ENCODE measurements around the gene RANBP3. TPM values are rescaled to one million over a fixed set of nuclear protein-coding genes. Genes with fewer than 3 reads are reported as not detected.

Gene RANBP3
- total RNA-seq, 3 donors from 2014 or later = 54.4 to 66.2 (median 64.9) TPM

DNA sequence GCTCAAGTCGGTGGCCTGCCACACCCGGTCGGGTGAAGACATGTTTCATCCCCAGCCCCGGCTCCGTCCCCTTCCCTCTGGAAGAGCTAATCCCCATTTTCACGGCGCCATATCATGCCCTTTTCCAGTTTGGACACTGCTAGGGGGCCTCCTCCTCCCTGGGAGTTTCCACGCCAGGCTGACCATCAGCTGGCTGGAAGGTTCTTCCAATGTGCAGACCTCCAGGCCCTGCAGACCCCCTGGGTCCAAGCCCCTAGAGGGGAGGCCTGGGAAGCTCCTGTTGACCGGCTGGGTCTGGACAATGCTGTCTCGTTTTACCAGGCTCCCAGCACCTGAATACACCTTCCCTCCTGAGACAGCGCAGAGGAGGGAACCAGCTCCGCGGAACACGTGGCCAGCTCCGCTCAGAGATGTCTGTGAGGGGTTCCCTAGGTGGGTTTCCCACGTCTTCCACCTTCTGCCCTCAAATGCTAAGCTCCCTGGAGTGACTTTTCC is 44.7 kb upstream of the RANBP3 start:
- intact Hi-C loops (cut with DNase I; ENCODE audit: low total_unique reads) = loop anchor here (5.0 kb wide), 1 partner anchor 35 kb away; no protein-coding TSS in a partner anchor
- H3K27ac ChIP-seq = no peak overlapping the region
- DNase-seq (ENCODE audit: low spot score in 2 of 2) = no peak
- TF ChIP-seq POLR2AphosphoS5 (IDR thresholded peaks at IDR 0.05) (no peak), POLR2A (IDR thresholded peaks at IDR 0.05) (no peak)
- TF ChIP-seq, protein P1, sequence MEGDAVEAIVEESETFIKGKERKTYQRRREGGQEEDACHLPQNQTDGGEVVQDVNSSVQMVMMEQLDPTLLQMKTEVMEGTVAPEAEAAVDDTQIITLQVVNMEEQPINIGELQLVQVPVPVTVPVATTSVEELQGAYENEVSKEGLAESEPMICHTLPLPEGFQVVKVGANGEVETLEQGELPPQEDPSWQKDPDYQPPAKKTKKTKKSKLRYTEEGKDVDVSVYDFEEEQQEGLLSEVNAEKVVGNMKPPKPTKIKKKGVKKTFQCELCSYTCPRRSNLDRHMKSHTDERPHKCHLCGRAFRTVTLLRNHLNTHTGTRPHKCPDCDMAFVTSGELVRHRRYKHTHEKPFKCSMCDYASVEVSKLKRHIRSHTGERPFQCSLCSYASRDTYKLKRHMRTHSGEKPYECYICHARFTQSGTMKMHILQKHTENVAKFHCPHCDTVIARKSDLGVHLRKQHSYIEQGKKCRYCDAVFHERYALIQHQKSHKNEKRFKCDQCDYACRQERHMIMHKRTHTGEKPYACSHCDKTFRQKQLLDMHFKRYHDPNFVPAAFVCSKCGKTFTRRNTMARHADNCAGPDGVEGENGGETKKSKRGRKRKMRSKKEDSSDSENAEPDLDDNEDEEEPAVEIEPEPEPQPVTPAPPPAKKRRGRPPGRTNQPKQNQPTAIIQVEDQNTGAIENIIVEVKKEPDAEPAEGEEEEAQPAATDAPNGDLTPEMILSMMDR (IDR thresholded peaks at IDR 0.05) = no peak
- no peak overlapping the region for H3K4me3 ChIP-seq
- H3K36me3 ChIP-seq = no peaks in the 10 kb centered on the region
- H3K9me3 ChIP-seq = no peaks in the 10 kb centered on the region
- no peaks in the 10 kb centered on the region for H3K27me3 ChIP-seq
- H3K4me1 ChIP-seq = no peaks in the 10 kb centered on the region

DNA sequence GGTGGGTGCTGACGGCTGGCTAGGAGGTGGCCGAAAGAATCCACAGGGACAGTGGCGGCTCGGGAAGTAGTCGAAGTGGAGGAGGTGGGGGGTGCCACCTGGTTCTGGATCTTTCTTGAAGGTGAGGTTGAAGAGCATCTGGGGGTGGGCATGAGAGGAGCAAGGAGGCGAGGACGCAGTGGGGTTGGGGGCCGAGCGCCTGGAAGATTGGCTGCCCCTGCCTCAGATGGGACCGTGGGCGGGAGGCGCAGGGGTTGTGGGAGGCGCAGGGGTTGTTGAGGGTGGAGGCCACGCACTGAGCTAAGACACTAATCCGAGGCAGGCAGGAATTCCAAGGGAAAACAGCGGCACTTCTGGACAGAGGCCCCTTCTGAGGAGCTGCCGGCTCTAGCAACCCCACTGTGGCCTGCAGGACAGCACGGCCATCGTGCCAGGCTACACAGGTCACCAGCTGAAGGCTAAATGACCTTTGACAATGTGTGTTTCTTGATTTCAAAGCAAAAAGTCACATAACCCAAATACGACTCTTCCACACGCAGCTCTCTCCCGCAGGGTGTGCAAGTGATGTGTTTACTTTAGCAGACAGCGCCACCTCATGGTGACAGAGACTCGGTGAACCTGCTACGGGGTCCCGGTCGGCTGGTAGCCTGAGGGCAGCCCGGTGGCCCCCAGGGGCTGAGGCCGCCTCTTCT is 44.1 kb upstream of the RANBP3 start:
- TF ChIP-seq POLR2AphosphoS5 (IDR thresholded peaks at IDR 0.05) (no peak), POLR2A (IDR thresholded peaks at IDR 0.05) (no peak)
- TF ChIP-seq, protein P1 (IDR thresholded peaks at IDR 0.05) = peak; percentile 57 to 90 (median 73)
- H3K27ac ChIP-seq = no peak overlapping the region
- H3K9me3 ChIP-seq = no peaks in the 10 kb centered on the region
- no peaks in the 10 kb centered on the region for H3K36me3 ChIP-seq
- no peak overlapping the region for H3K4me3 ChIP-seq
- DNase-seq (ENCODE audit: low spot score in 2 of 2) = peak; percentile 48 to 68
- no peaks in the 10 kb centered on the region for H3K4me1 ChIP-seq
- intact Hi-C loops (cut with DNase I; ENCODE audit: low total_unique reads) = loop anchor here (5.0 kb wide), 1 partner anchor 35 kb away; no protein-coding TSS in a partner anchor
- no peaks in the 10 kb centered on the region for H3K27me3 ChIP-seq

DNA sequence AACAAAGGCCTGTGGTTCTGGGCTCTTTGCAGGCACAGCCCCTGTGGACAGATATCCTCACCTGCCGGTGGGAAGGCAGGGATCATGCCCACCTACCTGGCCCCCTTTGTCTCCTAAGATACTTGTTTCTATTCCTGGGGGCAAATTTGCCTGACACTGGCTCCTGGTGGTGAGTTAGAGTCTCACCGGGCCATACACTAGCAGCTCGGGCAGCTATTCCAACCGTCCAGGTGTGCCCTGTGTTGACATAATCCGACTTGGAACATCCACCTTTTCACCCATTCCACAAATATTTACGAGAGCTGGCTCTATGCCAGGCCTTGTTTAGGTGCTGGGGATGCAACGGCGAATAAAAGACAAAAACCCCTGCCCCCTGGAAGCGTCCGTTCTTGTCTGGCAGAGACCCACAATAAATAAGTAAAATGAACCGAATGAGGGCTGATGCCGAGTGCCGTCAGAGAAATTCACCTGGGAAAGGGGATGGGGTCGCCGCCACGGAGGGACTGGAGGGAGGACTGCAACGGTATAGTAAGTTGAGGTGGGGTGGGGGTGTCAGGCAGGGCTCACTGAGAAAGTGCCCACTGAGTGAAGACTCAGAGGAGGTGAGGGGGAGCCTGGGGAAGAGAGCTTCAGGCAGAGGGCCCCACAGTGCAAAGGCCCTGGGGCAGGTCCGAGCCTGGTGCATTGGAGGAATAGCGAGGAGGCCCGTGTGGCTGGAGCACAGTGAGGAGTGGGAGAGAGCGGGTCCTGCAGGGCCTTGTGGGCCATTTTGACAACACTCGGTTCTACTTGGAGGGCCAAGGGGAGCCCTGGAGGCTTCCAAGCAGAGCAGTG is 43.2 kb upstream of the RANBP3 start:
- Histone ChIP-seq H3K27ac (no peak overlapping the region), H3K4me3 (no peak overlapping the region), H3K9me3 (no peaks in the 10 kb centered on the region), H3K4me1 (no peaks in the 10 kb centered on the region), H3K27me3 (no peaks in the 10 kb centered on the region), H3K36me3 (no peaks in the 10 kb centered on the region)
- TF ChIP-seq, protein P1 (IDR thresholded peaks at IDR 0.05) = peak in 1 of 3 donors; percentile 37
- no peak for TF ChIP-seq POLR2A (IDR thresholded peaks at IDR 0.05)
- DNase-seq (ENCODE audit: low spot score in 2 of 2) = no peak
- intact Hi-C loops (cut with DNase I; ENCODE audit: low total_unique reads) = loop anchor here (5.0 kb wide), 1 partner anchor 34 kb away; no protein-coding TSS in a partner anchor

DNA sequence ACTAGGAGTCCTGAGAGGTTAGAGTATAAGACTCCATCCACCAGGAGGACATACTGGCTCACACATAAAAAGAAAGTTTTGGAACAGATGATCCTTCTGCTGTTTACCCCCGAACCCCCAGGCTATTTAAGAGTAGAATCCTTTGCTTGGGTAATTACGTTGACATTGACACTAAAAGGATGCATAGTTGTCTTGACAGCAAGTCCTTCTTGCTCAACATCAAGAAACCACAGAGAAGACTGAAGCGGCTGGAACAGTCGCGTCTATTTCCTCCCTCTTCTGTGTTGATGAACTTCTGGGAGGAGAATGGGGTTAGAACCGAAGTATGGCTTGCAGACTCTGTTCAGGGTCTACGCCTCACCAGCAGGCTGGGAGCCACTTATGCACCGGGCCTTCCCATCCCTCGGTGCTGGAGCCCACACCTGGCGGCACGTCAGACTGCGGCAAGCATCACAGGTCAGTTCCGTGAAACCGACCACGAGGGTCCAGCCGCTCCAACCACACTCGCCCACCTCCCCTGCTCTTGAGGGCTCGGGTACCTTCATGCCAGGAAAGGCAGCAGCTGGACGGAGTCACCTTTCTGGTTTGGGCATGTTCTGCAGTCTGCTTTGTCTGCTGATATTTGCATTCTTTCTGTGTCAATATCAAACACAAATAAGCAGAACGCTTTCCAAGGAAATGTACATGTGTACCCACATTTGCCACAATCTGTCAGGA is 42.4 kb upstream of the RANBP3 start:
- Histone ChIP-seq H3K4me1 (no peaks in the 10 kb centered on the region), H3K27me3 (no peaks in the 10 kb centered on the region), H3K27ac (peak overlapping the region in 1 of 2 donors; percentile 35), H3K9me3 (no peaks in the 10 kb centered on the region), H3K36me3 (no peaks in the 10 kb centered on the region), H3K4me3 (no peak overlapping the region)
- DNase-seq (ENCODE audit: low spot score in 2 of 2) = no peak
- intact Hi-C loops (cut with DNase I; ENCODE audit: low total_unique reads) = loop anchor here (5.0 kb wide), 1 partner anchor 33 kb away; no protein-coding TSS in a partner anchor
- TF ChIP-seq POLR2AphosphoS5 (IDR thresholded peaks at IDR 0.05) (no peak), POLR2A (IDR thresholded peaks at IDR 0.05) (no peak)
- TF ChIP-seq, protein P1 (IDR thresholded peaks at IDR 0.05) = no peak
